GM12872 (cell line): ENCODE results near the gene TATDN3.

ENCODE experiments used
- CTCF ChIP-seq: IDR thresholded peaks from 3 replicates; pipeline ENCODE4 v1.5.1; 2011; ENCODE audit warnings: low read depth, mild to moderate bottlenecking, low read length, moderate library complexity; ENCODE audit not compliant: insufficient read depth

TATDN3 gene

GRCh38 chr1:212781225-212781624 is 10.5 kb upstream of the TATDN3 start:
- no peak for TF ChIP-seq CTCF

- TF ChIP-seq CTCF, result peak; percentile 54
These were observed 9.1 kb upstream of the TATDN3 start for GRCh38 chr1:212782422-212783154.

GRCh38 chr1:212783976-212784375 is 7.7 kb upstream of the TATDN3 start:
- no peak for TF ChIP-seq CTCF

GRCh38 chr1:212785871-212786270 is 5.8 kb upstream of the TATDN3 start:
- TF ChIP-seq CTCF, result no peak

- TF ChIP-seq CTCF, result no peak
These were observed 426 bp upstream of the TATDN3 start for GRCh38 chr1:212791261-212791675.

GRCh38 chr1:212792396-212792908 is 758 bp downstream of the TATDN3 start:
- TF ChIP-seq CTCF, result no peak

GRCh38 chr1:212794561-212795014 is 2.9 kb downstream of the TATDN3 start:
- TF ChIP-seq CTCF, result no peak
